ENCODE data around the gene CCDC88B. TPM values are rescaled to one million over a fixed set of nuclear protein-coding genes. Genes with fewer than 3 reads are reported as not detected.

The CCDC88B gene
- total RNA-seq, 1 experiment from 2014 or later, result 7.6 TPM

DNA sequence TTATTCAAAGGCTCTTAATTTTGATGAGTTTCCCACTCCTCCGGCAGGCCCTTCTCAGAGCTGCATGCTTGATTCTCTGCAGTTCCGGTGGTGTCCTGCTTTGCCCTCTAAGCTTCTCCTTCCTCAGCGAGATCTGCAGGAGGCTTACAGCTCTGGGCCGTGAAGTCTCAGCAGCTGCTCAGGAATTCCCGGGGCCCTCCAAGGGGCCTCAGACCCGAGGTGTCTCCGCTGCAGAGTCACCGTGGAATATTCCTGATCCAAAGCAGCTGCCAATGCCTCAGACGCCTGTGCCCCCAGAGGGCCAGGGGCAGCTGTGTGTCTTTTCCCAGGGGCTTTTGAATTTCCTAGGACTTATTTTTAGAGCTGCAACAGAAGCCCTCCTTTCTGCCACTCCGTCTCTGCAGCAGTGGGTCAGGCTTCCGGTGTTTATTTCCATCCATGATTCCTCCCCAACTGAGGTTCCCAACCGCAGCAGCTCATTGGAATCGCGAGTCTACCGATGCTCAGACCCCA lies 56.1 kb downstream of the CCDC88B start:
- TF ChIP-seq, protein P1, sequence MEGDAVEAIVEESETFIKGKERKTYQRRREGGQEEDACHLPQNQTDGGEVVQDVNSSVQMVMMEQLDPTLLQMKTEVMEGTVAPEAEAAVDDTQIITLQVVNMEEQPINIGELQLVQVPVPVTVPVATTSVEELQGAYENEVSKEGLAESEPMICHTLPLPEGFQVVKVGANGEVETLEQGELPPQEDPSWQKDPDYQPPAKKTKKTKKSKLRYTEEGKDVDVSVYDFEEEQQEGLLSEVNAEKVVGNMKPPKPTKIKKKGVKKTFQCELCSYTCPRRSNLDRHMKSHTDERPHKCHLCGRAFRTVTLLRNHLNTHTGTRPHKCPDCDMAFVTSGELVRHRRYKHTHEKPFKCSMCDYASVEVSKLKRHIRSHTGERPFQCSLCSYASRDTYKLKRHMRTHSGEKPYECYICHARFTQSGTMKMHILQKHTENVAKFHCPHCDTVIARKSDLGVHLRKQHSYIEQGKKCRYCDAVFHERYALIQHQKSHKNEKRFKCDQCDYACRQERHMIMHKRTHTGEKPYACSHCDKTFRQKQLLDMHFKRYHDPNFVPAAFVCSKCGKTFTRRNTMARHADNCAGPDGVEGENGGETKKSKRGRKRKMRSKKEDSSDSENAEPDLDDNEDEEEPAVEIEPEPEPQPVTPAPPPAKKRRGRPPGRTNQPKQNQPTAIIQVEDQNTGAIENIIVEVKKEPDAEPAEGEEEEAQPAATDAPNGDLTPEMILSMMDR (IDR thresholded peaks at IDR 0.05; ENCODE audit: unreplicated experiment), result no peak
- CTCF ChIA-PET, result interaction anchor here (1.5 kb wide), 1 partner anchor 17 kb away, joined by 3 read pairs; no protein-coding TSS in a partner anchor
- Mint-ChIP-seq H3K4me1 (ENCODE audit: low read depth, unreplicated experiment) (peaks cover 11% of the 10 kb centered on the region), H3K27me3 (ENCODE audit: unreplicated experiment) (peaks cover 83% of the 10 kb centered on the region), H3K36me3 (ENCODE audit: insufficient read depth, unreplicated experiment) (no peaks in the 10 kb centered on the region), H3K9me3 (ENCODE audit: low read depth, unreplicated experiment) (peaks cover 2% of the 10 kb centered on the region), H3K27ac (ENCODE audit: unreplicated experiment) (no peak overlapping the region), H3K4me3 (ENCODE audit: low read depth, unreplicated experiment) (no peak overlapping the region)
- intact Hi-C loops (cut with micrococcal nuclease; ENCODE audit: unreplicated experiment), result no loop called here
- no peak for DNase-seq
- no TSS peak for BruUV-seq (replicated peaks)

DNA sequence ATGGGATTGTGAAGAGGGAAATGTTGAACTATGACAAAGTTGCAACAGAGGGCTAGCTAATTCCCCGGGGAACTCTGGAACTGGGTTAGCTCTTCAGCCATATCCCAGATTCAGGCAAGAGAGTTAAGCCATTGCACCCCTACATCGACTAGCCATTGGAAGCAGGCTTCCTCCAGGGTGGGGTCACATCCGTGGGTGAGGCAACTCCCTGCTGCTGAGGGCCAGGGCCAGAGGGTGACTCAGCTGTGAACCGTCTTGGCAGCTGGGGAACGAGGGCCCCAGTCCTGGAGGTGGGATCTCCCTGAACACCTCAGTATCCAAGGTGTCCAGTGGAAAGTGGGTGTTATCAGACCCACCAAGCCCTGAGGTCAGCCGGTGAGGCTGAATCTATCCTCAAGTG lies 60.1 kb downstream of the CCDC88B start:
- TF ChIP-seq, protein P1 (IDR thresholded peaks at IDR 0.05; ENCODE audit: unreplicated experiment), result no peak
- peak; percentile 18 for DNase-seq
- Mint-ChIP-seq H3K4me1 (ENCODE audit: low read depth, unreplicated experiment) (peaks cover 11% of the 10 kb centered on the region), H3K9me3 (ENCODE audit: low read depth, unreplicated experiment) (peaks cover 2% of the 10 kb centered on the region), H3K27ac (ENCODE audit: unreplicated experiment) (no peak overlapping the region), H3K36me3 (ENCODE audit: insufficient read depth, unreplicated experiment) (no peaks in the 10 kb centered on the region), H3K4me3 (ENCODE audit: low read depth, unreplicated experiment) (no peak overlapping the region), H3K27me3 (ENCODE audit: unreplicated experiment) (peaks cover 80% of the 10 kb centered on the region)
- CTCF ChIA-PET, result interaction anchor here (1.2 kb wide), 1 partner anchor 25 kb away, joined by 3 read pairs; no protein-coding TSS in a partner anchor
- intact Hi-C loops (cut with micrococcal nuclease; ENCODE audit: unreplicated experiment), result no loop called here
- BruUV-seq (replicated peaks), result no TSS peak

DNA sequence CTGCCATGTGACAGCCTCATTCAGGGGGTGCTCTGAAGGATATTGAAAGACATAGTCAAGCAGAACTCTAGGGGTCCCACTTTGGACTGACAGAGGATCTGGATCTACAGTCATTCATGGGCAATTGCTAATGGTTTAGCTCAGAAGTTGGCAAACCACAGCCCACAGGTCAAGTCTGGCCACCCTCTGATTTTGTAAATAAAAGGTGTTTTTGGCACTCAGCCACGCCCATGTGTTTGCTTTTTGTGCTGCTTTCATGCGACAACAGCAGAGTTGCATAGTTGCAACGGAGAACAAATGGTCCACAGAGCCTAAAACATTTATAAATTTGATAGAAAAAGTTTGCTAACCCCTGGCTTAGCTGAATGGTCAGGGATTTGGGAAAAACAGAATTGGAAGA lies 60.7 kb downstream of the CCDC88B start:
- peaks cover 78% of the 10 kb centered on the region for H3K27me3 Mint-ChIP-seq (ENCODE audit: unreplicated experiment)
- no peaks in the 10 kb centered on the region for H3K36me3 Mint-ChIP-seq (ENCODE audit: insufficient read depth, unreplicated experiment)
- no peak for DNase-seq
- no peak overlapping the region for H3K4me3 Mint-ChIP-seq (ENCODE audit: low read depth, unreplicated experiment)
- peaks cover 11% of the 10 kb centered on the region for H3K4me1 Mint-ChIP-seq (ENCODE audit: low read depth, unreplicated experiment)
- peaks cover 2% of the 10 kb centered on the region for H3K9me3 Mint-ChIP-seq (ENCODE audit: low read depth, unreplicated experiment)
- TF ChIP-seq, protein P1 (IDR thresholded peaks at IDR 0.05; ENCODE audit: unreplicated experiment), result no peak
- intact Hi-C loops (cut with micrococcal nuclease; ENCODE audit: unreplicated experiment), result no loop called here
- CTCF ChIA-PET, result interaction anchor here (1.2 kb wide), 1 partner anchor 25 kb away, joined by 3 read pairs; no protein-coding TSS in a partner anchor
- H3K27ac Mint-ChIP-seq (ENCODE audit: unreplicated experiment), result no peak overlapping the region
- BruUV-seq (replicated peaks), result no TSS peak

DNA sequence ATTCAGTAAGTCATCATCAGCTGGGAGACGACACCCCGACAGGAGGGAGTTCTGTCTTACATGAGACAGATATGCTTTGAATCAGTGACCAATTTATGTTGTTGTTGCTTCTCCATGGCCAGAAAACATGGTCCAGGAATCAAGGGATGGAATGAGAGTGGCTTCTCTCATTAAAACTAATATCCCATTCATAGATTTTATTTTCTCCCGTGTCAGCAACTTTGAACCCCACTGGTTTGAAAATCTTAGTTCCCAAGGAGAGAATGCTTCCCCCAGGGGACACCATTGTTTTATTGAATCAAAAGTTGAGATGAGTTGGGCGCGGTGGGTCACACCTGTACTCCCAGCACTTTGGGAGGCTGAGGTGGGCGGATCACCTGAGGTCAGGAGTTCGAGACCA lies 61.8 kb downstream of the CCDC88B start:
- no peaks in the 10 kb centered on the region for H3K36me3 Mint-ChIP-seq (ENCODE audit: insufficient read depth, unreplicated experiment)
- no peak overlapping the region for H3K27ac Mint-ChIP-seq (ENCODE audit: unreplicated experiment)
- peaks cover 2% of the 10 kb centered on the region for H3K9me3 Mint-ChIP-seq (ENCODE audit: low read depth, unreplicated experiment)
- no peak for DNase-seq
- TF ChIP-seq, protein P1 (IDR thresholded peaks at IDR 0.05; ENCODE audit: unreplicated experiment), result no peak
- H3K27me3 Mint-ChIP-seq (ENCODE audit: unreplicated experiment), result peaks cover 67% of the 10 kb centered on the region
- no TSS peak for BruUV-seq (replicated peaks)
- peaks cover 11% of the 10 kb centered on the region for H3K4me1 Mint-ChIP-seq (ENCODE audit: low read depth, unreplicated experiment)
- intact Hi-C loops (cut with micrococcal nuclease; ENCODE audit: unreplicated experiment), result no loop called here
- no peak overlapping the region for H3K4me3 Mint-ChIP-seq (ENCODE audit: low read depth, unreplicated experiment)
- CTCF ChIA-PET, result no interaction called here

All from Calu3 (cell line).